Muscle layer of colon (tissue), 2 donors: ENCODE data around the gene ACLY.

ENCODE experiments used
- H3K27ac ChIP-seq: one replicate; pipeline ENCODE4 v1.7.0; 2013; ENCODE audit warnings: low read depth, mild to moderate bottlenecking, low read length, moderate library complexity
- H3K27me3 ChIP-seq, 2 donors: one replicate each; pipeline ENCODE4 v1.7.0; 2013; ENCODE audit warnings: low read length in 2 of 2, mild to moderate bottlenecking in 2 of 2; ENCODE audit not compliant: insufficient read depth in 2 of 2, control insufficient read depth in 1 of 2
- H3K36me3 ChIP-seq: one replicate; pipeline ENCODE4 v1.7.0; 2013; ENCODE audit warnings: mild to moderate bottlenecking, low read length; ENCODE audit not compliant: insufficient read depth
- H3K4me1 ChIP-seq: one replicate; pipeline ENCODE4 v1.7.0; 2013; ENCODE audit warnings: mild to moderate bottlenecking, low read length; ENCODE audit not compliant: insufficient read depth
- H3K4me3 ChIP-seq, 2 donors: one replicate each; pipeline ENCODE4 v1.7.0; 2013; ENCODE audit warnings: low read length in 2 of 2, low read depth in 1 of 2, mild to moderate bottlenecking in 1 of 2, moderate library complexity in 1 of 2
- H3K9ac ChIP-seq: one replicate; pipeline ENCODE4 v1.7.0; 2013; ENCODE audit warnings: low read length
- H3K9me3 ChIP-seq: one replicate; pipeline ENCODE4 v1.7.0; 2013; ENCODE audit warnings: mild to moderate bottlenecking, low read length
- donor health status: abdominal sarcoma.
- donor health status: Adenocarcinoma of cecum.

ACLY gene

DNA sequence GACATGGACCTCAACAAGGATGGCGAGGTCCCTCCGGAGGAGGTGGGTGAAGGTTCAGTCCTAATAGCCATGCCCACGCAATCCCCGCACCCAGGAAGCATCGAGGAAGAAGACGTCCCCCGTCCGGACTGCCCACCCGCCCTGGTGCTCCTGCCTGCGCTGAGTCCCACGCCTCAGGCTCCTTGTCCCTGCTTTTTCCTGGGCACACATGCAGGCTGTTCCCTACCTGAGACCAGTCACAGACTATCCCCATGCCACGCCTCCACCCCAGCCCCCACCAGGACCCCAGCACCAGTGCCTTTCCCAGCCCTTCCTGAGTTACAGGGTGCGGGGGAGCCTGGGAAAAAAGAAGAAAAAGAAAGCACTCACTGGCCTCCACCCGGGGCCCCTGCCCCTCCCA is 97.0 kb downstream of the ACLY start:
- Histone ChIP-seq H3K4me3 (no peak overlapping the region), H3K9ac (no peak overlapping the region), H3K9me3 (no peaks in the 10 kb centered on the region), H3K27ac (no peak overlapping the region), H3K27me3 (no peaks in the 10 kb centered on the region), H3K4me1 (no peaks in the 10 kb centered on the region), H3K36me3 (peaks cover 18% of the 10 kb centered on the region)

DNA sequence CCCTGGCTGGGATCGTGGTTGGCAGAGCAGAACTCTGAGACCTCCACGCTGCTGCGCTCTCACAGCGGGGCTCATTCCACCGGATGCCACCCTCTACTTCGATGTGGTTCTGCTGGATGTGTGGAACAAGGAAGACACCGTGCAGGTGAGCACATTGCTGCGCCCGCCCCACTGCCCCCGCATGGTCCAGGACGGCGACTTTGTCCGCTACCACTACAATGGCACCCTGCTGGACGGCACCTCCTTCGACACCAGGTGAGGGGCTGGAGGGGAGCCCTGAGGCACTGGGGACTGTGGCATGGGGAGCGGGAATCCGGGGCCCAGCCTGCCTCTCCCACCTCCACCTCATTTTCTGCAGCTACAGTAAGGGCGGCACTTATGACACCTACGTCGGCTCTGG is 100.7 kb downstream of the ACLY start:
- H3K27me3 ChIP-seq: no peaks in the 10 kb centered on the region
- peaks cover 8% of the 10 kb centered on the region for H3K4me1 ChIP-seq
- no peaks in the 10 kb centered on the region for H3K36me3 ChIP-seq

More for the DNA sequence above, 100.7 kb downstream of the ACLY start:
- Histone ChIP-seq H3K4me3 (no peak overlapping the region), H3K27ac (no peak overlapping the region), H3K9me3 (no peaks in the 10 kb centered on the region), H3K9ac (no peak overlapping the region)
